ENCODE data around the gene HAPLN3.

HAPLN3 gene

GRCh38 chr15:88863412-88863811 is 31.9 kb downstream of the HAPLN3 start:
- peaks cover 57% of the 10 kb centered on the region for H3K27me3 ChIP-seq (ENCODE audit: insufficient read depth, low read length)
- H3K36me3 ChIP-seq (ENCODE audit: insufficient read depth, low read length): no peaks in the 10 kb centered on the region
- no peak overlapping the region for H3K4me3 ChIP-seq (ENCODE audit: low read depth, low read length)
- H3K27ac ChIP-seq (ENCODE audit: low read depth, low read length): no peak overlapping the region
- H3K79me2 ChIP-seq (ENCODE audit: control insufficient read depth, insufficient read depth, low read length, unreplicated experiment): no peaks in the 10 kb centered on the region
- H2AFZ ChIP-seq (ENCODE audit: low read length, unreplicated experiment): no peak overlapping the region
- no peaks in the 10 kb centered on the region for H3K4me1 ChIP-seq (ENCODE audit: control insufficient read depth, insufficient read depth, low read length, unreplicated experiment)

- no peak overlapping the region for H3K27ac ChIP-seq (ENCODE audit: low read depth, low read length)
- H3K4me1 ChIP-seq (ENCODE audit: control insufficient read depth, insufficient read depth, low read length, unreplicated experiment): no peaks in the 10 kb centered on the region
- H3K79me2 ChIP-seq (ENCODE audit: control insufficient read depth, insufficient read depth, low read length, unreplicated experiment): no peaks in the 10 kb centered on the region
- peaks cover 56% of the 10 kb centered on the region for H3K27me3 ChIP-seq (ENCODE audit: insufficient read depth, low read length)
- no peak overlapping the region for H2AFZ ChIP-seq (ENCODE audit: low read length, unreplicated experiment)
- H3K36me3 ChIP-seq (ENCODE audit: insufficient read depth, low read length): no peaks in the 10 kb centered on the region
- no peak overlapping the region for H3K4me3 ChIP-seq (ENCODE audit: low read depth, low read length)
These were observed 35.1 kb downstream of the HAPLN3 start for GRCh38 chr15:88860212-88860611.

- Histone ChIP-seq H3K27ac (ENCODE audit: low read depth, low read length) (no peak overlapping the region), H3K36me3 (ENCODE audit: insufficient read depth, low read length) (no peaks in the 10 kb centered on the region), H2AFZ (ENCODE audit: low read length, unreplicated experiment) (no peak overlapping the region), H3K4me3 (ENCODE audit: low read depth, low read length) (no peak overlapping the region), H3K79me2 (ENCODE audit: control insufficient read depth, insufficient read depth, low read length, unreplicated experiment) (no peaks in the 10 kb centered on the region), H3K4me1 (ENCODE audit: control insufficient read depth, insufficient read depth, low read length, unreplicated experiment) (no peaks in the 10 kb centered on the region), H3K27me3 (ENCODE audit: insufficient read depth, low read length) (peaks cover 62% of the 10 kb centered on the region)
These were observed 35.8 kb downstream of the HAPLN3 start for GRCh38 chr15:88859550-88859949.

- Histone ChIP-seq H2AFZ (ENCODE audit: low read length, unreplicated experiment) (no peak overlapping the region), H3K4me1 (ENCODE audit: control insufficient read depth, insufficient read depth, low read length, unreplicated experiment) (no peaks in the 10 kb centered on the region), H3K79me2 (ENCODE audit: control insufficient read depth, insufficient read depth, low read length, unreplicated experiment) (no peaks in the 10 kb centered on the region), H3K27ac (ENCODE audit: low read depth, low read length) (no peak overlapping the region), H3K27me3 (ENCODE audit: insufficient read depth, low read length) (peaks cover 68% of the 10 kb centered on the region), H3K36me3 (ENCODE audit: insufficient read depth, low read length) (no peaks in the 10 kb centered on the region), H3K4me3 (ENCODE audit: low read depth, low read length) (no peak overlapping the region)
These were observed 36.4 kb downstream of the HAPLN3 start for GRCh38 chr15:88858934-88859333.

GRCh38 chr15:88852476-88852875 is 42.9 kb downstream of the HAPLN3 start:
- Histone ChIP-seq H3K27me3 (ENCODE audit: insufficient read depth, low read length) (peaks cover 46% of the 10 kb centered on the region), H2AFZ (ENCODE audit: low read length, unreplicated experiment) (no peak overlapping the region), H3K4me1 (ENCODE audit: control insufficient read depth, insufficient read depth, low read length, unreplicated experiment) (no peaks in the 10 kb centered on the region), H3K36me3 (ENCODE audit: insufficient read depth, low read length) (no peaks in the 10 kb centered on the region), H3K27ac (ENCODE audit: low read depth, low read length) (no peak overlapping the region), H3K4me3 (ENCODE audit: low read depth, low read length) (no peak overlapping the region), H3K79me2 (ENCODE audit: control insufficient read depth, insufficient read depth, low read length, unreplicated experiment) (no peaks in the 10 kb centered on the region)

- no peaks in the 10 kb centered on the region for H3K36me3 ChIP-seq (ENCODE audit: insufficient read depth, low read length)
These were observed 45.8 kb downstream of the HAPLN3 start for GRCh38 chr15:88849376-88850072.

GRCh38 chr15:88848203-88848602 is 47.1 kb downstream of the HAPLN3 start:
- Histone ChIP-seq H2AFZ (ENCODE audit: low read length, unreplicated experiment) (no peak overlapping the region), H3K4me1 (ENCODE audit: control insufficient read depth, insufficient read depth, low read length, unreplicated experiment) (no peaks in the 10 kb centered on the region), H3K79me2 (ENCODE audit: control insufficient read depth, insufficient read depth, low read length, unreplicated experiment) (no peaks in the 10 kb centered on the region), H3K27ac (ENCODE audit: low read depth, low read length) (no peak overlapping the region), H3K4me3 (ENCODE audit: low read depth, low read length) (no peak overlapping the region), H3K36me3 (ENCODE audit: insufficient read depth, low read length) (no peaks in the 10 kb centered on the region), H3K27me3 (ENCODE audit: insufficient read depth, low read length) (peaks cover 22% of the 10 kb centered on the region)

More at GRCh38 chr15:88849376-88850072, 45.8 kb downstream of the HAPLN3 start:
- Histone ChIP-seq H3K79me2 (ENCODE audit: control insufficient read depth, insufficient read depth, low read length, unreplicated experiment) (no peaks in the 10 kb centered on the region), H2AFZ (ENCODE audit: low read length, unreplicated experiment) (no peak overlapping the region), H3K4me1 (ENCODE audit: control insufficient read depth, insufficient read depth, low read length, unreplicated experiment) (no peaks in the 10 kb centered on the region), H3K27ac (ENCODE audit: low read depth, low read length) (no peak overlapping the region), H3K4me3 (ENCODE audit: low read depth, low read length) (no peak overlapping the region), H3K27me3 (ENCODE audit: insufficient read depth, low read length) (peaks cover 30% of the 10 kb centered on the region)

GRCh38 chr15:88847144-88847543 is 48.2 kb downstream of the HAPLN3 start:
- no peak overlapping the region for H3K4me3 ChIP-seq (ENCODE audit: low read depth, low read length)
- no peaks in the 10 kb centered on the region for H3K36me3 ChIP-seq (ENCODE audit: insufficient read depth, low read length)
- H3K79me2 ChIP-seq (ENCODE audit: control insufficient read depth, insufficient read depth, low read length, unreplicated experiment): no peaks in the 10 kb centered on the region
- no peak overlapping the region for H3K27ac ChIP-seq (ENCODE audit: low read depth, low read length)
- peaks cover 15% of the 10 kb centered on the region for H3K27me3 ChIP-seq (ENCODE audit: insufficient read depth, low read length)
- no peaks in the 10 kb centered on the region for H3K4me1 ChIP-seq (ENCODE audit: control insufficient read depth, insufficient read depth, low read length, unreplicated experiment)
- no peak overlapping the region for H2AFZ ChIP-seq (ENCODE audit: low read length, unreplicated experiment)

GRCh38 chr15:88845616-88846015 is 49.7 kb downstream of the HAPLN3 start:
- no peaks in the 10 kb centered on the region for H3K4me1 ChIP-seq (ENCODE audit: control insufficient read depth, insufficient read depth, low read length, unreplicated experiment)
- no peak overlapping the region for H3K4me3 ChIP-seq (ENCODE audit: low read depth, low read length)
- H3K79me2 ChIP-seq (ENCODE audit: control insufficient read depth, insufficient read depth, low read length, unreplicated experiment): no peaks in the 10 kb centered on the region
- no peak overlapping the region for H2AFZ ChIP-seq (ENCODE audit: low read length, unreplicated experiment)
- 0 out of 2 replicates have a peak, but pooled peaks cover 3% of the 10 kb centered on the region for H3K27me3 ChIP-seq (ENCODE audit: insufficient read depth, low read length)
- no peak overlapping the region for H3K27ac ChIP-seq (ENCODE audit: low read depth, low read length)
- H3K36me3 ChIP-seq (ENCODE audit: insufficient read depth, low read length): no peaks in the 10 kb centered on the region

- Histone ChIP-seq H3K79me2 (ENCODE audit: control insufficient read depth, insufficient read depth, low read length, unreplicated experiment) (no peaks in the 10 kb centered on the region), H2AFZ (ENCODE audit: low read length, unreplicated experiment) (no peak overlapping the region), H3K36me3 (ENCODE audit: insufficient read depth, low read length) (no peaks in the 10 kb centered on the region), H3K27ac (ENCODE audit: low read depth, low read length) (no peak overlapping the region), H3K4me1 (ENCODE audit: control insufficient read depth, insufficient read depth, low read length, unreplicated experiment) (no peaks in the 10 kb centered on the region), H3K4me3 (ENCODE audit: low read depth, low read length) (no peak overlapping the region), H3K27me3 (ENCODE audit: insufficient read depth, low read length) (0 out of 2 replicates have a peak, but pooled peaks cover 3% of the 10 kb centered on the region)
These were observed 50.5 kb downstream of the HAPLN3 start for GRCh38 chr15:88844749-88845386.

GRCh38 chr15:88843334-88843733 is 52.0 kb downstream of the HAPLN3 start:
- Histone ChIP-seq H3K79me2 (ENCODE audit: control insufficient read depth, insufficient read depth, low read length, unreplicated experiment) (no peaks in the 10 kb centered on the region), H3K36me3 (ENCODE audit: insufficient read depth, low read length) (no peaks in the 10 kb centered on the region), H3K4me3 (ENCODE audit: low read depth, low read length) (no peak overlapping the region), H3K4me1 (ENCODE audit: control insufficient read depth, insufficient read depth, low read length, unreplicated experiment) (no peaks in the 10 kb centered on the region), H2AFZ (ENCODE audit: low read length, unreplicated experiment) (no peak overlapping the region), H3K27me3 (ENCODE audit: insufficient read depth, low read length) (0 out of 2 replicates have a peak, but pooled peaks cover 3% of the 10 kb centered on the region), H3K27ac (ENCODE audit: low read depth, low read length) (no peak overlapping the region)
